Measurements from ENCODE around the gene CDHR5.
"Not testable (repeated sequence)": the region's sequence is repeated elsewhere in the genome, so short reads cannot be mapped to it uniquely, and the experiment has no call there.

Gene CDHR5

GRCh38 chr11:624705-625635 lies at the start of gene CDHR5:
CDHR5 (minus strand) TSS chr11:624955; CDS start chr11:624902, 53 bp downstream.
- no peak for DNase-seq (ENCODE audit: insufficient read length, low spot score)
- FAIRE-seq: no peak

- FAIRE-seq: no peak
- no peak for DNase-seq (ENCODE audit: insufficient read length, low spot score)
Observed at GRCh38 chr11:674406-674805, 49.7 kb upstream of the CDHR5 start.

- no peak for DNase-seq (ENCODE audit: insufficient read length, low spot score)
- no peak for FAIRE-seq
Observed at GRCh38 chr11:673866-674265, 49.1 kb upstream of the CDHR5 start.

GRCh38 chr11:665704-666281 lies 41.0 kb upstream of the CDHR5 start:
- DNase-seq (ENCODE audit: insufficient read length, low spot score): no peak
- no peak for FAIRE-seq

- DNase-seq (ENCODE audit: insufficient read length, low spot score) (no peak), FAIRE-seq (no peak)
Observed at GRCh38 chr11:665062-665703, 40.4 kb upstream of the CDHR5 start.

- FAIRE-seq (peak; percentile 91), DNase-seq (ENCODE audit: insufficient read length, low spot score) (peak; percentile 78)
Observed at GRCh38 chr11:662689-663274, 38.0 kb upstream of the CDHR5 start.

- FAIRE-seq: no peak
- no peak for DNase-seq (ENCODE audit: insufficient read length, low spot score)
Observed at GRCh38 chr11:660681-661444, 36.1 kb upstream of the CDHR5 start.

- FAIRE-seq: no peak
Observed at GRCh38 chr11:660281-660680, 35.5 kb upstream of the CDHR5 start.

GRCh38 chr11:659532-660085 lies 34.9 kb upstream of the CDHR5 start:
- FAIRE-seq: no peak

More at GRCh38 chr11:660281-660680, 35.5 kb upstream of the CDHR5 start:
- no peak for DNase-seq (ENCODE audit: insufficient read length, low spot score)

GRCh38 chr11:657691-658126 lies 33.0 kb upstream of the CDHR5 start:
- DNase-seq (ENCODE audit: insufficient read length, low spot score) (no peak), FAIRE-seq (no peak)

More at GRCh38 chr11:659532-660085, 34.9 kb upstream of the CDHR5 start:
- DNase-seq (ENCODE audit: insufficient read length, low spot score): no peak

- no peak for DNase-seq (ENCODE audit: insufficient read length, low spot score)
- FAIRE-seq: no peak
Observed at GRCh38 chr11:656866-657265, 32.1 kb upstream of the CDHR5 start.

GRCh38 chr11:656426-656825 lies 31.7 kb upstream of the CDHR5 start:
- no peak for DNase-seq (ENCODE audit: insufficient read length, low spot score)
- no peak for FAIRE-seq

GRCh38 chr11:655036-655726 lies 30.4 kb upstream of the CDHR5 start:
- DNase-seq (ENCODE audit: insufficient read length, low spot score) (no peak), FAIRE-seq (no peak)

GRCh38 chr11:654444-654843 lies 29.7 kb upstream of the CDHR5 start:
- DNase-seq (ENCODE audit: insufficient read length, low spot score); FAIRE-seq: not testable (repeated sequence)

GRCh38 chr11:653837-654236 lies 29.1 kb upstream of the CDHR5 start:
- DNase-seq (ENCODE audit: insufficient read length, low spot score): no peak
- FAIRE-seq: no peak

- DNase-seq (ENCODE audit: insufficient read length, low spot score); FAIRE-seq: not testable (repeated sequence)
Observed at GRCh38 chr11:653136-653535, 28.4 kb upstream of the CDHR5 start.

GRCh38 chr11:650482-650881 lies 25.7 kb upstream of the CDHR5 start:
- FAIRE-seq (no peak), DNase-seq (ENCODE audit: insufficient read length, low spot score) (no peak)

GRCh38 chr11:647672-648158 lies 23.0 kb upstream of the CDHR5 start:
- not testable (repeated sequence) for DNase-seq (ENCODE audit: insufficient read length, low spot score); FAIRE-seq

GRCh38 chr11:646214-646613 lies 21.5 kb upstream of the CDHR5 start:
- FAIRE-seq: no peak

More at GRCh38 chr11:646214-646613, 21.5 kb upstream of the CDHR5 start:
- no peak for DNase-seq (ENCODE audit: insufficient read length, low spot score)

All from HTR-8/SVneo (cell line).